Activated CD4-positive, CD25-positive, alpha-beta regulatory T cell treated with anti-CD3 and anti-CD28 coated beads, Interleukin-2, amount 50 U/mL, for 16 hours (primary cell): Measurements from ENCODE around the gene CAPN15.

Experiments
- DNase-seq: peaks from one replicate; pipeline ENCODE4 v3.0.0-alpha.2; 2020; ENCODE audit warnings: low read depth, low spot score

Gene CAPN15

DNA sequence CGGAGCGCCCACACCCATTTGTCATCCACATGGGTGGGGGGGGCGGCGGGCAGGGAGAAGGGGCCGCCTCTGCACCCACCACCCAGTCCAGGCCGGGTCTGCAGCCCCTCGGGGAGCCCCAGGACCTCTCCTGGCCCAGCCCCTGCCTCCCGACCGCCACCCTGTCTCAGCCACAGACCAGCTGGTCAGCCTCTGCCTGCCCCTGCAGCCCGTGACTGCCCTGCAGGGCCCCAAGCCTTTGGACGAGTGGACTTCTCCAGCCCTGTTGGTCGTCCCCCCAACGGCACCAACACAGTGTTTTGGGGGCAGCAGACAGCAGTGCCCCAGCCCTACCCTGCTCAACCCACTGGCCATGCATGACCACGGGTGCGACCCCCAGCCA, 33.9 kb downstream of the CAPN15 start:
- no peak for DNase-seq

DNA sequence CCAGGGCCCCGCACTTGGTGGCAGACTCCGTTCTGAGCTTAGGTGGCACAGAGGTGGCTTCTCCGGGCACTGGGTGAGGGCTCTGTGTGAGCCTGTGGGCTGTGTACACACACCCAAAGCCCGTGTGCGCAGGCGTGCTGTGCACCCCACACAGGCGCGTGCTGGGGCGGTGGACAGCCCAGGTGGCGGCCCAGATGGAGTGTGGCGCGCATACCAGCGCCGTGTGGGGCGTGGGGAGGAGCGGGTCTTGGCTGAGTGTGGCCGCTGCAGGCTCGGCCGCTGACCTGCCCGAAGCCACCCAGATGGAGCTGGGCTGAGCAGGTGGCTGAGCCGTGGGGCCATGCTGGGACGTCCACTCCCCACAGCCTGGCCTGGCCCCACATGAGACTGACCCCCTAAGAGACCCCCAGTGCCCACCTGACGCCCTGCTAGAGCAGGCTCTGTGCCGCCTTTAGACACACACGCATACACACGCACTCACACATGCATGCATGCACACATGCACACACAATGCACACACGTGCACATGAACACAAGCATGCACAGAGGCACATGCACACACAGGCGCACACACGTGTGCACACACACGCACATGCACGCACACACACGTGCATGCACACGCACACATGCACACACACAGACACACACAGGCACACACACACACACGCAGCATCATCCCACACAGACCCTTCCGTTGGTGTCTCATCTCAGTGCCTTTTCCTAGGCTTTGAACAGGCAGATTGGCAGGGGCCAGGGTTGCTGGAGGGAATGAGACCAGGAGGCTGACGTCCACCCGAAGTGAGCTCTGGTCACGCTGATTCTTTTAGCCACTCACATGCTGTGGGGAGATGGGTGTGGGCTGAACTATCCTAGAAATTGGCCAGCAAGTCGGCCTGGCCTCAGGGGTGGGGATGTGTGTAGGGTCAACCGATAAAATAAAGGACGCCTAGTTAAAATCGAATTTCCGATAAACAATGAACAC, 34.7 kb downstream of the CAPN15 start:
- DNase-seq: no peak

DNA sequence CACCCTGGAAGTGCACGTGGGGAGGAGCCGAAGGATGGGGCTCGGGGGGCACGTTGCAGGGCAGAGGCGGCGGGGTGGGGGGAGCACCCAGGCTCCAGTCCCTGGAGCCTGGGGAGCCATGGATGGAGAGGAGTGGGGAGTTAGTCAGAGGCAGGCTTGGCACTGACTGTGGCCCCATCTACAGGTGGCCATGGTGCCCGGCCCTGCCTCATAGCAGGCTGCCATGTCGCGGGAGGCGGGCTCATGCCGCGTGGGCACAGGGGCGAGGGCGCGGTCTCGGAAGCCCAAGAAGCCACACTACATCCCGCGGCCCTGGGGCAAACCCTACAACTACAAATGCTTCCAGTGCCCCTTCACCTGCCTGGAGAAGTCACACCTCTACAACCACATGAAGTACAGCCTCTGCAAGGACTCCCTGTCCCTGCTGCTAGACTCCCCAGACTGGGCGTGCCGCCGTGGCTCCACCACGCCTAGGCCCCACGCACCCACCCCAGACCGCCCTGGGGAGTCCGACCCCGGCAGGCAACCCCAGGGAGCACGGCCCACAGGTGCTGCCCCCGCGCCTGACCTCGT, 35.6 kb downstream of the CAPN15 start:
- no peak for DNase-seq

DNA sequence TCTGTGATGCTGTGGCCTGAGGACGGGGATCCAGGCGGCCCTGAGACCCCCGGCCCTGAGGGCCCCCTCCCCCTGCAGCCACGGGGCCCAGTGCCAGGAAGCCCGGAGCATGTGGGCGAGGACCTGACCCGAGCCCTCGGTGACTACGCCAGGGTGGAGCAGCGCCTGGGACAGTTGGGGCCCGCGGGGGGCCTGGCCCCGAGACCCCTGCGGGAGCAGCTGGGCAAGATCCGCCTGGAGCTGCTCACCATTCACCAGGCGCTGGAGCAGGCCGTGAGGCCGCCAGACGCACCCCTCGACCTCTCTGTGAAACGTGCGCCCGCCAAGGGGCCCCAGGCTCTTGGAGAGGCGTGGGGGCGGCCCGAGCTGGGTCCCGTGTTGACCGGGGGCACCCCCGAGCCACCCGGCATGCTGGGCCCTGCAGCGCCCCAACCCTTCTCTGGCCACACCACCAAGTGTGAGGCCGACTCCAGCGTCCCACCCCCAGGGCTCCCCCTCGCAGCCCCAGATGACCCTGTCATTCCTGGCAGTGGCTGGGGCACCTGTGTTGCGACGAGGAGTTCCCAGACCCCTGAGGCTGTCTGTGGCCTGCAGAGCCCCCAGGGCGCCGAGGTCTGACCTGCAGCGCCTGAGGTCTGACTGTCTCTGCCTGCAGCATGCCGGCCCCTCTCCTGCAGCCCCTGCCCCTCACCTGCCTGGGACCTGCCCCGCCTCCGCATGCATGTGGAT, 37.3 kb downstream of the CAPN15 start:
- DNase-seq: no peak

DNA sequence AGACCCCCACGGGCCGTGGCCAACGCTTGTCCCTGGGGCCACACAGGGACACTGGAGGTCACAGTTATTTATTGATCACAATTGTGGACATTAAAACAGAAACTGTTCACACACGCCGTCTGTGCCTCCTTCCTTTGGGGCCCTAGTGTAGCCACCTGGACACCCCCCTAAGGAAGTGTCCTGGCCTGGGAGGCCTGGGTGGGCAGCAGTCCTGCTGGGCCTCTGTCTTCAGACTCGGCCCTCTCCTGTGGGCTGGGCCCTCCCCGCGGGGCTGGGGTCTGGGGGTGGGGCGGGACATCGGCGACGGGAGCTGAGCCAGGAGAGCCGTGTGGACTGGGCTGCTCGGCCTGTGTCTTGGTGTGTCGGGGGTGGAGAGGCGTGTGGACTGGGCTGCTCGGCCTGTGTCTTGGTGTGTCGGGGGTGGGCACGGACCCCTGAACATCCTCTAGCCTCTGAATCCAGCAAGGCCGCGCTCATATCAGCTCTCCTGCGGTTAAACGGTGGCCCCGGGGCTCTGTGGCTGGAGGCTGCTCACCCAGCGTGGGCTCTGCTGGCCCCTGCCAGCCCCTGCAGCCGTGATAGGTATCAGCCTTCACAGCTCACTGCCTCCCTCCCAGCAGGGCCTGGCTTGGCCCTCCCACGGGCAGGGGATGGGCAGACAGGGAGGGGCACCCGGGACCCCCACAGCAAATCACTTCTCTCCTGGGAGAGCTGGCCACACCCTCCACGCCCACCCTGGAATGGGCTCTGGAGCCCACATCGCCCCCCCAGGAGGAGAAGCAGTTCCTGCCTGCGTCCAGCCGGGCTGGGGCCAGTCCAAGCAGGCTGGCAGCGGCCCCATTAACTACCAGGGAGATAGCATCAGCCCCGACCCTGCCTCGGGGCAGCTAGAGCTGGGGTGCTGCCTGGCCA, 38.2 kb downstream of the CAPN15 start:
- no peak for DNase-seq

DNA sequence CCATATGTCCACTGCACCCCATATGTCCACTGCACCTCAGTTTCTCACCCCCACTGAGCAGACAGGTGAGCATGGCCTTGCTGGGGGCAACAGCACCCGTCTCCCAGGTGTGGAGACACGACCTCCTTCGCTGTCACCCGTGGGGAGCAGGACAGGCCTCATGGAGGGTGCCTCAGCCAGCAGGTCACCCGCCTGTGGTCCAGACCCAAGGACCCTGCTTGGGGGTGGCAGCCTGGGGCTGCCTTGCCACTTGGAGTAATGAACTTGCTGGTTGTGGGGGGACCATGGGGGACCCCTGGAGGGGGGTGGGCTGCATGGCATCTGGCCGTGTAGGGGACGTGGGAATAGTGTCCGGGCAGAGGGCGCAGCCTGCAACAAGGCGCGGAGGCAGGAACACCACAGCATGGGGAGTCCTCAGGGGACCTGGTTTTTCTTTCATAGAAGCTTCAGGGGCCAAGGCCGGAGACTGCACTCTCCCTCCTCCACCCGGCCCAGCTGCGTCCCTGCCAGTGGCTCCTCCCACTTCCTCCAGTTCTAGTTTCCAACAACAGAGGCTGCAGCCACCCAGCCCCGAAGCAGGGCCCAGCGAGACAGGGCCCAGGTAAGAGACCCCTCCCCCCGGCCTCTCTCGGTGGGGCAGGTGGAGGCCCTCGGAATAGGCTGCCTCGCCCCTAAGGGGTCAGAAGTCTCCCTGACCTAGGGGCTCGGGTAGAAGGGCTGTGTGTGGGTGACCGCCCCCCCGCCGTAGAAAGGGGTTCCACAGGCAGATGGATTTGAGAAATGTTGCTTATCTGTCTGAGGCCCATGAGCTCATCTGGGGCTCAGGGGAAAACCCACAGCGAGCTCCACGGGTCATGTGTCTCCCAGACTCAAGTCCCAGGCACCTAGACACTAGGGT, 39.2 kb downstream of the CAPN15 start, which contains the start of gene NHLRC4:
Gene NHLRC4 (plus strand): TSS at position 531 of the 898 bp plus-strand sequence. CDS start 1,043 bp downstream, outside the sequence.
- DNase-seq: no peak

DNA sequence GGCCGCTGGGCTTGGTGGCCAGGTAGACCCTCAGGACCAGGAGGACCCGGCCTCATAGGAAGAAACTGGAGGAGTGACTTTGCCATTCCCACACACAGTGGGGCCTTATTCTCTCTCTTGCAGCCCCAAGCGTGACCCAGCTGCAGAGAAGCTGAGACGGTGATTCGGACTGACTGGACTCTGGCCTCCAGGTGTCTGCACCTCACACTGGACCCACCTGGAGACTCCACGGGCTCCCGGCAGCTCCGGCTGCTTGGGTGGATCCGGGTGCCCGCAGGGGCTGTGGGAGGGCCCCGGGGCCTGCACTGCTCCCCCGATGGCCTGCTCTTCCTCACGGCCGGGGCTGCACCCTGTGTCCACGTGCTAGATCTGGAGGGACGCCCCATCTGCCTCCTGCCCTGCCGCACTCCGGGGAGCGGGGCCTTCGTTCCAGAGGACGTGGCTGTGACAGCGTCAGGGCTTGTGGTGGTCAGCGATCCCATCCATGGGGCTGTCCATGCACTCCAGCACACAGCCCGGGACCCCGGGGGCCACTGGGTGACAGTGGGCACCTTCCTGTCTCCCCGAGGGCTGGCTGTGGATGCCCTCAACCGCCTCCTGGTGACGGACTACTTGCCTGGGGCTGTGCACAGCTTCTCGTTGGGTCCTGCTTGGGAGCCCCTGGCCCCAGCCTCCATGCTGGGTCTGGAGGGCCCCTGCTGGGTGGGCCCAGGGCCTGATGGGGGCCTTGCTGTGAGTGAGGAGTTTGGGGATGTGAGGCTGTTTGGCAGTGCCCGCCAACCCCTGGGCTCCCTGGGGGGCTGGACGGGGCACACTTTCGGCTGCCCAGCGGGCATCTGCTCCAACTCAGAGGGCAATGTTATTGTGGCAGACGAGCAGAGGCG, 40.1 kb downstream of the CAPN15 start:
- no peak for DNase-seq

DNA sequence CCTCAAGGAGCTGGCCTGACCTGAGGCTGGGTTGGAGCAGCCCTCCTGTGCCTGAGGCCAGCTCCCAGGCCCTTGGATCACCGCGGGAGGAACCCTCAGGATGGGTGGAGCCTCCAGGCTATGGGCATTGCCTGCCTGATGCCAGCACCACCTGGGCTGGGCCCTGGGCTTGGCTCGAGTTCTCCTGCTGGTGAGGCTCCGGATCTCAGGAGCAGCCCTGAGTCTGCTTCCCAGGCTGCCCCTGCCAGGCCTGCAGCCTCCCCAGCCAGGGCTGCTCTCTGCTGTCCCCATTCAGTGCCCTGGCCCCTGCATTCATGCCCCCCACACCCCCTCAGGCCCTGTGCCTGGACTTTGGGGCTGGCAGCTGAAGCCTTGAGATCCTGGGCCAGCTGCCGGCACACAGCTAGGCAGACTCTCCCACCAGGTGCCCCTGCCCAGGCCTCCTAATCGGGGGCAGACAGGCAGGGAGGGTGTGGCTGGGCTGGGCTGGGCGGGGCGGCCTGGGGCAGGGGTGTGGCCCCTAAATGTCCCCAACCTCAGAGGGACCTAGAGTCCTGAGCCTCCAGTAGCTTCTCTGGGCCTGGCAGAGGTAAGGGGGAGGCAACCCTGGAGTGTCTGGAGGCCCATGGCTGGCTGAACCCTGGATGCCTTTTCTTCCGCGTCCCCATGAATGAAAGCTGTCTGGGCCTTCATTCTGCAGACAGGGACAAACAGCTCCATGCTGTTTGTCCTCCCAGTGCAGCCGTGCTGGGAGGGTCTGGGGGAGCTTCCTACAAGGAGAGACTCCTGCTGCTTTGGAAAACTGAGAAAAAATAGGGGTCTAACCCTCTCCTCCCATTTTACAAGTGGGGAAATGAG, 41.1 kb downstream of the CAPN15 start:
- DNase-seq: no peak

DNA sequence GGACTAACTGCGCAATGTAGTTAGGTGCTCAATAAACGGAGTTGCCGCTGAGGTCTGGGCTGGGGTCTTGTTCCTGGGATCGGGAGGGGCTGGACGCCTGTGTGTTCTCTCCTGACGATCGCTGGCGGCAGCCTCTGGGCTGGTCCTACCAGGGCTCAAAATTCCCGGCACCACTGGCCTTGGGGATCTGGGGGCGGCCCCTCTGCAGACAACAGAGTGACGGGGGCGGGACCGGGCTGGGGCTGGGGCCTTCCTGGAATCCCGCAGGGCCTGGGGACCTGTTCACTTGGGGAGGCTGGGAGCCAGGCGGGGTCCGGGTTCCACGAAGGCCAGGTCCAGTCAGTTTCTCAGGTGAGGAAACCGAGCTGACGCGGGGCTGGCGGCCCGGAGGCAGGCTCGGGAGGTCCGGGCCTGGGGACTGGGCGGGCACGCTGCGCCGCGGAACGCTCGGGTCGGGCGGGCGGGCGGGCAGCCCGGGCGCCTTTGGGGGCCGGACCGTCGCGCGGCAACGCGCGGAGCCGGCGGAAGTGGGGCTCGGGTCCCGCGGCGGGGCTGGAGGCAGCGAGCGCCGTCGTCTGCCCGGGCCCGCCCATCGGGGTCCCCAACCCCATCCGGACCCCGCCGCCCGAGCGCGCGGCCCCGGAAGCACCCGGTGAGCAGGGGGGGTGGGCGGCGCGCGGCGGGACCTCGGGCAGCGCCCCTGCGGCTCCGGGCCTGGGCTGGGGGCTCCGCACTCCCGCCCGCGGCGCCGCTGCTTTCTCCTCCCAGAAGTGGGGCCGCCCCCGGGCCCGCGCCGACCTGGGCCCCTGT, 42.1 kb downstream of the CAPN15 start, which contains the start of gene PIGQ:
Gene PIGQ (plus strand): TSS at position 524 of the 810 bp plus-strand sequence. CDS start 4,107 bp downstream, outside the sequence.
- DNase-seq: peak; percentile 23

DNA sequence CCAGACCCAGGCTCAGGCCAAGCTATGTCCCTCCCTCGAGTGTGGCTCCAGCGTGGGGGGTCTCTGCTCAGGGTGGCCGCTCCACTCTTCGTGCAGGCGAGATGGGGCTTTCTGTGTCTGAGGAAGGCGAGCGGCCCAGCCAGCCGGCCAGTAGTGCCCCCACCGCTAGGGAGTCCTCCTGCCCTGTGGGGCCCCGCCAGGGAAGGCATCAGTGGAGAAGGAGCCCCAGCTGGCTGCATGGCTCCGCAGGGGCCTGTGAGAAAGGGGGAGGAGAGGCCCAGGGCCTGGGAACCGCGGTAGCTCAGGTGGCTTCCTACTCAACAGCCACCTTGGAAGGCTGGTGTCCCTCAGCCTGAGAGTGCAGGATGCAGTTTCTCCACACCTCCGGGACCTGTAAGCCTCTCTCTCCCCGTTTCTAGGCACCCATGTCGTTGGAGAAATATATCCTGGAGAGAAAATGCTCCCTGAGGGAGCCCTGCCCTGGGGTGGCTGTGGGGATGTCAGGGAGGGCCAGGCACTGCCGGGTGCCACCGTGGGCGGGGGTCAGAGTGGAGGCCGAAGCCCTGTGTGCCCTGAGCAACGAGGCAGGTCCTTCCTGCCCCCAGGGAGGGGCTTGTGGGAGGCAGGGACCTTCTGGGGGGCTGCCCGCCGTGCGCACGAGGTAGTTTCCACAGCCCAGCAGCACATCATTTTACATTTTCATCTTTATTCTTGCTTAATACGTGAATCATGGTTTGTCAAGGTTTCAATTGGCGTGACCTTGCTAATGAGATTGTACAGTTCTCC, 45.5 kb downstream of the CAPN15 start:
- DNase-seq: no peak

DNA sequence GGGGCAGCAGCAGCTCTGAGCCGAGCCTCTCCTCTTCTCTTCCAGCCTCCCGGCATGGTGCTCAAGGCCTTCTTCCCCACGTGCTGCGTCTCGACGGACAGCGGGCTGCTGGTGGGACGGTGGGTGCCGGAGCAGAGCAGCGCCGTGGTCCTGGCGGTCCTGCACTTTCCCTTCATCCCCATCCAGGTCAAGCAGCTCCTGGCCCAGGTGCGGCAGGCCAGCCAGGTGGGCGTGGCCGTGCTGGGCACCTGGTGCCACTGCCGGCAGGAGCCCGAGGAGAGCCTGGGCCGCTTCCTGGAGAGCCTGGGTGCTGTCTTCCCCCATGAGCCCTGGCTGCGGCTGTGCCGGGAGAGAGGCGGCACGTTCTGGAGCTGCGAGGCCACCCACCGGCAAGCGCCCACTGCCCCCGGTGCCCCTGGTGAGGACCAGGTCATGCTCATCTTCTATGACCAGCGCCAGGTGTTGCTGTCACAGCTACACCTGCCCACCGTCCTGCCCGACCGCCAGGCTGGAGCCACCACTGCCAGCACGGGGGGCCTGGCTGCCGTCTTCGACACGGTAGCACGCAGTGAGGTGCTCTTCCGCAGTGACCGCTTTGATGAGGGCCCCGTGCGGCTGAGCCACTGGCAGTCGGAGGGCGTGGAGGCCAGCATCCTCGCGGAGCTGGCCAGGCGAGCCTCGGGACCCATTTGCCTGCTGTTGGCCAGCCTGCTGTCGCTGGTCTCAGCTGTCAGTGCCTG, 46.7 kb downstream of the CAPN15 start:
- no peak for DNase-seq

DNA sequence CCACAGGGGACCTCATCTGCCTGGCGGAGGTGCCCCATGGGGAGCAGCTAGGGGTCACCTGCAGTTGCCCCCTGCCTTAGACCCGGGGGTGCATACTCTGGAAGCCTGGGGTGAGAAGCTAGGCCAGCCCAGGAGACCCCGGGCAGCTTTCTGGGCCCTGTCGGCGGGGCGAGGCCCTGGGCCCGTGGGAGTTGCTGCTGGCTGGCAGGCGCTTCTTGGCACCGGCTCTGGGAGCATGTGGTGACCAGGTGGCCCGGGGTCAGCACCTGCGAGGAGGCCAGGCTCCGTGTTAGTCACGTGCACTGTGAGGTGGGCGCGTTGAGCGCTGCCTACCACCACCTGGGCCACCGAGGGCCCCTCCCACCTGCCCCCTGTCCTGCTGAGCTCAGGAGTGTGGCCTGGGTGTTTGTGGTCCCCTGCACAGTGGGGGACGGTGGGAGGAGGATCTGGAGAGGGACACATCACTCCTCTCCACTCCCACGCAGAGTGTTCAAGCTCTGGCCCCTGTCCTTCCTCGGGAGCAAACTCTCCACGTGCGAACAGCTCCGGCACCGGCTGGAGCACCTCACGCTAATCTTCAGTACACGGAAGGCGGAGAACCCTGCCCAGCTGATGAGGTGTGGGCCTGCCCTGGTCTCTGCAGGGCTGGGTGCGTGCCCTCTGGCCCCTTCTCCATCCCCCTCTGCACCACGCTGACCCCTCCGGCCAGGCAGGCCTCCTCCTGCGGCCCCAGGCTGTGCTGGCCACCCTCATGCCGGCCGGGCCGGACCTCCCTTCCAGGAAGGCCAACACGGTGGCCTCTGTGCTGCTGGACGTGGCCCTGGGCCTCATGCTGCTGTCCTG, 48.1 kb downstream of the CAPN15 start:
- no peak for DNase-seq

DNA sequence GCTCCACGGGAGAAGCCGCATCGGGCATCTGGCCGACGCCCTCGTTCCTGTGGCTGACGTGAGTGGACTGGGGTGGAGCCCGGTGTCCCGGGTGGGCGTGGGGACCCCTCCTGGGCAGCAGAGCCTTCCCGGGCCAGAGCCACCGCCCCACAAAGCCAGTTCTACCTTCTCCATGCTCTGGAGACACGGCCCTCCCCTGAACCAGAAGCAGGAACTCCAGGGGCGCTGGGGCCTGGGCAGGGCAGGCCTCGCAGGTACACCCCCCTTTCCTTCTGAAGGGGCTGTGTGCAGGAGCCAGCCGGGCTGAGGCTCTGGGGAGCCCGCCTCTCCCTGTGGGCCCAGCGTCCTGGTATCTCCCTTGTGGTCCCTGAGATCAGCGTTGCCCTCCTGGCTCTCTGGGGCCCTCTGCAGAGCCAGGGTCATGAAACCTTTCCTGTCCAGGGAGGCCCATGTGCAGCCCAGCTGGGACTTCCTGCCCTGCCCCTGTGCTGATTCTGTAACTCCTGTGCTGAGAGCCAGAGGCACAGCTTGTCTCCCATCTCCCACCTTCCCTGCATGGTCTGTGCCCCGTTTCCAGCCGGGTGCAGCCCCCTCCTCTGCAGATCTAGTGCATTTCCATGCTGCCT, 48.8 kb downstream of the CAPN15 start:
- DNase-seq: no peak

DNA sequence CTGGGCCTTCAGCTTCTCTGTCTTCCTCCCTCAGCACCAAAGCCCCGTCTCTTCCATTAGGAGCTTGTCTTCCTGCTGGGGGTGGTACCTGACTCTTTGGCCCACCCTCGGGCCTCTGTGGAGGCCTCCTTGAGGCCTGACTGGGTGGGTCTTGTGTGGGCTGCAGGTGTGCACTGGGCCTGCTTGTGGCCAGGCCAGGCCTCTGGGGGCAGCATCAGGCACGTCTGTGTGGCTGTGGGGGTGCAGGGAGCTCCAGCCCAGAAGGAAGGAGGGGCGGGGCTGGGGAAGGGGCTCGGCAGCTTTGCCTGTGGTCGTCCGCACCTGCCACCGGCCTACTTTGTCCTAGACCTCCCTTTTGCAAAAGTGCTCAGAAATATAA, 49.3 kb downstream of the CAPN15 start:
- DNase-seq: no peak
